A549 (cell line): ENCODE data around the gene PDGFA.

Experiments used
- CHD4 ChIP-seq: fragments of 200-600 bp; sonication (generic); IDR thresholded peaks from 2 replicates; pipeline ENCODE4 v1.6.1; 2016; ENCODE audit warnings: antibody characterized with exemption, mild to moderate bottlenecking, borderline replicate concordance
- CTCF ChIP-seq: fragments of >200 bp; sonication (Bioruptor Twin); formaldehyde crosslinking; IDR thresholded peaks from 3 replicates; pipeline ENCODE4 v1.5.1; 2016
- ELK1 ChIP-seq: fragments of 150-350 bp; IDR thresholded peaks from 2 replicates; pipeline ENCODE4 v1.6.1; 2014; ENCODE audit warnings: low read depth, mild to moderate bottlenecking, low read length
- EP300 ChIP-seq, 2 experiments: fragments of >200 bp; sonication (Bioruptor Twin); formaldehyde crosslinking; IDR thresholded peaks; 2 replicates in 1 of 2; 3 replicates in 1 of 2; pipeline ENCODE4 v1.6.1; 2016 to 2017
- HDAC2 ChIP-seq: fragments of 200-600 bp; sonication (generic); IDR thresholded peaks from 2 replicates; pipeline ENCODE4 v1.6.1; 2016
- MAFK ChIP-seq: fragments of 450-650 bp; IDR thresholded peaks from 2 replicates; pipeline ENCODE4 v1.6.1; 2014; ENCODE audit not compliant: partially characterized antibody
- MAX ChIP-seq: IDR thresholded peaks from 2 replicates; pipeline ENCODE4 v1.6.1; 2012
- NR3C1 ChIP-seq: fragments of >200 bp; sonication (Bioruptor Twin); formaldehyde crosslinking; IDR thresholded peaks from 3 replicates; pipeline ENCODE4 v1.6.1; 2017
- POLR2A ChIP-seq: IDR thresholded peaks from 2 replicates; pipeline ENCODE4 v1.6.1; 2012; ENCODE audit warnings: mild to moderate bottlenecking, low read length
- RAD21 ChIP-seq, 2 experiments: fragments of >200 bp in 1 of 2; sonication (Bioruptor Twin) in 1 of 2; formaldehyde crosslinking in 1 of 2; IDR thresholded peaks in 1 of 2; conservative IDR thresholded peaks in 1 of 2; 2 replicates in 1 of 2; 3 replicates in 1 of 2; pipeline ENCODE4 v1.6.1; 2012 to 2018; ENCODE audit warnings: inconsistent platforms in 1 of 2
- REST ChIP-seq: fragments of 200-600 bp; sonication (generic); IDR thresholded peaks from 2 replicates; pipeline ENCODE4 v1.6.1; 2016; ENCODE audit warnings: antibody characterized with exemption, mild to moderate bottlenecking, moderate library complexity
- SMC3 ChIP-seq: fragments of >200 bp; sonication (Bioruptor Twin); formaldehyde crosslinking; IDR thresholded peaks from 3 replicates; pipeline ENCODE4 v1.6.1; 2018; ENCODE audit warnings: inconsistent platforms
- USF2 ChIP-seq: fragments of 450-650 bp; IDR thresholded peaks from 2 replicates; pipeline ENCODE4 v1.6.1; 2014; ENCODE audit warnings: antibody characterized with exemption

GRCh38 chr7:511476-512145 is 8.0 kb downstream of the PDGFA start:
- TF ChIP-seq CTCF = no peak
- no peak for TF ChIP-seq MAX
- TF ChIP-seq POLR2A = no peak
- no peak for TF ChIP-seq USF2
- no peak for TF ChIP-seq SMC3
- TF ChIP-seq MAFK = no peak
- no peak for TF ChIP-seq RAD21 (conservative IDR thresholded peaks at IDR 0.05 in 1 of 2, IDR thresholded peaks at IDR 0.05 in 1 of 2)
- no peak for TF ChIP-seq EP300 (IDR thresholded peaks at IDR 0.05)
- TF ChIP-seq ELK1 = no peak
- no peak for TF ChIP-seq REST
- no peak for TF ChIP-seq CHD4
- TF ChIP-seq HDAC2 = no peak
- no peak for TF ChIP-seq NR3C1
